ENCODE data around the gene ALG12.

ALG12 gene

GRCh38 chr22:49929211-49929979 lies 11.2 kb upstream of the ALG12 start:
- DNase-seq = no peak

GRCh38 chr22:49928555-49929210 lies 10.4 kb upstream of the ALG12 start:
- DNase-seq = no peak

DNA sequence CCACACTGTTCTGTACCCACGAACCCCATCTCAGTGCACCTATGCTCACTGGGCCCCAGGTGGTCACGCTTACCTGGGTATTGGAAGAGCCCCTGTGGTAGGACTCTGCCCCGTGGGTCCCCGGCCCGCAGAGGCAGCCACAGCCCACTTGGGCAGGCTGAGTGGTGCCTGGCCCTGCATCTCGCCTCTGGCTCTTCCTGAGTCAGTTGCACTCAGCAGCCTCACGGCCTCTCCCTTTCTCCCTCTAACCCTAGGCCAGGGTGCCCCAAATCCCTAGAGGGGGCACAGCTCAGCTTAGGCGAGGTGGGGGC lies 9.9 kb upstream of the ALG12 start:
- no peak for DNase-seq

DNA sequence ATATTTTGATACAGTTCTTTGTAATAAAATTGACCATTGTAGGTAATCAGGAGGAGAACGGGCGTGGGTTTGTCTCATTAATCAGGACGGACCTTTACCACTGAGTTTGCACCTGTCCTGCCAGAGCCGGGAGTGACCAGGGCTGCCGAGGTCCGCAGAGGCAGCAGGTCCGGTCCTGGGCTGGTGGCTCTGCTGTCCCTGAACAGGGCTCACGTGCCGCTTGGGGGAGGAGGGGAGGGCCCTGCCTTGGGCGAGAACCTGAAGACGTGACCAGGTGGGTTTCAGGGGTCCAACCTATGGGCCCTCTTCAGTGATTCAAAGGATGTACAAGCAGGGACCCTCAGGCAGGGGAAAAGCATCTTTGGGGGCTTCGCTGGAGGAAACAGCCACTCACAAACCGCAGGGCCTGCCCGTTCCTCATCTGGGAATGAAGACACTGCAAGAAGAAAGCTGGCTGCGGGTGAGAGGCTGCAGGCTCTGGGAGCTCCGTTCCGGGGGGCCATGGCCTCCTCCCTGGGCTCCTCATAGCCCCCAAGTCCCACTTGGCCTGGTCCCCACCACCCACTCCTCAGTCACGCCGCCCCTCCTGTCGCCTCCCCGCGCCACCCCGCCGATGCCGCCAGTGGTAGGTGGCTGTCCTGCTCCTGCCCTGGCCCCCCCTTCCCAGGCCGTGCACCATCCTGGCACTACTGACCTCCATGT lies 9.4 kb upstream of the ALG12 start:
- no peak for DNase-seq

GRCh38 chr22:49926916-49927315 lies 8.7 kb upstream of the ALG12 start:
- DNase-seq = no peak

- no peak for DNase-seq
These were observed 7.4 kb upstream of the ALG12 start for GRCh38 chr22:49925525-49926128.

DNA sequence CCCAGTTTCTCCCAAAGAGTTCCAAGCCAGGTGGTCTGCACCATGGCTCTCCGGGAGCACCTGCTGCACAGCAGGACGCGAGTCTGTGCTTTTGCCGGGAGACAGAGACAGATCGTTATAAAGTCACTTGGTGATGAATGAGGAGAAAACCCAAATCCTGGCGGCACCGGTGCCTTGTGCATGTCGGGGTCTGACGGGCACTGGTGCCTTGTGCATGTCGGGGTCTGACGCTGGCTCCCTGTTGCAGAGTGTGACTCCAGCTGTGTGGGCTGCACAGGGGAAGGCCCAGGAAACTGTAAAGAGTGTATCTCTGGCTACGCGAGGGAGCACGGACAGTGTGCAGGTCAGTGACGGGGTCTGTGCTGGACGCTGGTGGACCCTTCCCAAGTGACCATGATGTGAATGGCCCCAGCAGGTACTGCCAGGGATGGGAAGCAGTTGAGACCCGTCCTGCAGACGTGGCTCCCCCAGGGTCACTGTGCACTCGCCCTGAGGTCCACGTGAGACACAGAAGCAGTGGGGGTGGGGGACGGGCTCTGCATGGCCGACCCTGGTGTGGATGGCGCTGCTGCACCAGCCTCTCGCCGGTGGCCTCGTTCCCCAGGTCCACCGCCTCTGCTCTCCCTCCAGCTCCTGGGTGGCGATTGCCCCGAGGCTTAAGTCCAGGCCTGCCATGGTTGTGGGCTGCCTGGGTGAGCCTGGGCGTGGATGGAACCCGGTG lies 6.0 kb upstream of the ALG12 start:
- DNase-seq = no peak

GRCh38 chr22:49923445-49923844 lies 5.2 kb upstream of the ALG12 start:
- no peak for DNase-seq

- no peak for DNase-seq
These were observed 4.7 kb upstream of the ALG12 start for GRCh38 chr22:49922926-49923325.

- no peak for DNase-seq
These were observed 4.2 kb upstream of the ALG12 start for GRCh38 chr22:49922484-49922883.

DNA sequence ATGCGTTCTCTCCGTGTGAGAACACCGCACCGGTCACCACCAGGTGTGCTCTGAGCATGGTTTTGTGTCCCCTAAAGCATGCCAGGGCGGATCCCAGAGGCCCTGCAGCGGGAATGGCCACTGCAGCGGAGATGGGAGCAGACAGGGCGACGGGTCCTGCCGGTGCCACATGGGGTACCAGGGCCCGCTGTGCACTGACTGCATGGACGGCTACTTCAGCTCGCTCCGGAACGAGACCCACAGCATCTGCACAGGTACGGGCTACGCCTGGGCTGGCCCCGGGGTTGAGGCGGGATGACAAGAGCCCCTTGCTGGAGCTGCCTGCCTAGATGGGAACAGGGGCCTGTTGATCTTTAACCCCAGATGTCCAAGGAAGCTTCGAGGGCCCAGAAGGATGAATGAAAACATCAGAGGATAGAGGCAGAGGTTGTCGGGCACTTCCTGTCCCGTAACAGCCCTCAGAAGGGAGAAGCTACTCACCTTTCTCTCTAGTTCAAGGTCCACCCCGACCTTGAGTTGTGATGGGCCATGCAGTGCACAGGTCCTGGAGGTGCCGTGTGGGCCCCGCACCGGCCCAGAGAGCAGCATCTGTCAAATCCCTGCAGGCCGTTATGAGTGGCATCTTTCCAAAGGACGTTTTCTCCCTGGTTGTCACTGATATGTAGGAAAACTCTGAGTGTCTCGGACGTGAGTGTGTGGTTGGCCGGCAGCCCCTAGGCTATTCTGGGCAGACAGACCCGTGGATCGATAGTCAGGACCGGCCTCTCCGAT lies 3.5 kb upstream of the ALG12 start:
- DNase-seq = no peak

- no peak for DNase-seq
These were observed 2.6 kb upstream of the ALG12 start for GRCh38 chr22:49920859-49921258.

- DNase-seq = no peak
These were observed 958 bp upstream of the ALG12 start for GRCh38 chr22:49918911-49919881.

- DNase-seq = no peak
These were observed 1.4 kb downstream of the ALG12 start for GRCh38 chr22:49916831-49917230.

DNA sequence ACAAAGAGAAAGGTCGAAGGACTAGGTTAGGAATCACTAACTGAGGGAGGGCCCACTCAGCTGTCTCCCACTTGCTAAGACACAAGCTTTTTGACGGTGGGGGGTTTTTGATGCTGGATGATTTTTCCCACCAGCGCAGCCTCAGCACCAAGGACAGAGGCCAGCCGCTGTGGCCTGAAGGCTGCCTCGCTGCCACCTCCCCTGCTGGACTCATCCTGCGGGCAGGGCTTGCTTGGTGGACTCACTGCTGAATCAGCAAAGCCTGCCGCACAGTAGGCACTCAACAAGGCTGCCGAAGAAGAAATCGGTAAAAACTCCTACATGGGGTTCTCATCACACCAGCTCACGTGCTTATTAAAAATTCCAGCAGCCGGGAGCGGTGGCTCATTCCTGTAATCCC lies 2.6 kb downstream of the ALG12 start:
- no peak for DNase-seq

DNA sequence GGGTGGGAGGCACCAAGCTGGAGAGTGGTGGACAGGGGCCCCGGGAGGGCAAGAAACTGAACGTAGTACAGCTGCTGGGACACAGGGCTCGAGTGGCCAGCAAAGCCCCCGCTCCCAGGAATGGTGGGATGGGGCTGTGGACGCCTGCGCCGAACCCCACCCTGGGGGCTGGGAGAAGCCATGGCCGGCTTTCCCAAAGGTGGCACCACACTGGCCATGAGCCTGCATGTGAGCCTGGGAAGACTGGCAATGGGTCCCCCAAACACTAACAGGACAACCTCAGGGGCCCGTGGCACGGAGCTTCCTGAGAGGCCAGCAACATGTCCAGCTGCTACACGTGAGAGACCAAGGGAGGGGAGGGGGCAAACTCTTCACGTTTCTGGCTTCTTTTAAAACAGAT lies 4.0 kb downstream of the ALG12 start:
- DNase-seq = no peak

DNA sequence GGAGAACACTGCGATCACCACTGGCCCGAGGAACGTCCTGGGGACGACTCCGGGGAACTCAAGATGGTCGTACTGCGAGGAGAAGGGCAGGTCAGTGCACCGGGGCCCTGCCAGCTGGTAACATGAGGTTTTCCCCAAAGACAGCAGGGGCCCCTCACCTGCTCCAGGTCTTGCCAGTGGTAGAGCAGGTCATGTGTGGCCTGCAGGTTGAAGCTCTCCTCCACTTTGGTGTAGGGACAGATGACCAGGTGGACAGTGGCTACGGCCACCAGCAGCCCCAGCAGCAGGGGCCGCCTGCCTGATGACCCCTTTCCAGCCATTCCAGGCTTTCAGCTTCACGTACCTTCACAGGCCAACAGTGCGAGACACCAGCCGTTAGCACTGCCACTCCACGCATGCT lies 4.8 kb downstream of the ALG12 start:
- no peak for DNase-seq

- no peak for DNase-seq
These were observed 5.2 kb downstream of the ALG12 start for GRCh38 chr22:49913026-49913425.

- no peak for DNase-seq
These were observed 6.2 kb downstream of the ALG12 start for GRCh38 chr22:49911881-49912625.

All from MV-4-11 (cell line).